Endothelial cell of umbilical vein (primary cell): ENCODE measurements around the gene RCAN1. TPM values are rescaled to one million over a fixed set of nuclear protein-coding genes. Genes with fewer than 3 reads are reported as not detected.

Experiments
- BruUV-seq: library from RNA; stranded (reverse); fragments of 400-500 nt; replicated peaks from 2 replicates; lab custom pipeline; 2021; lab: Mats Ljungman, UMichigan
- CTCF ChIA-PET: fragments of 300-600, 350-600 bp; sonication (Branson Sonifier 250); formaldehyde crosslinking; loops from one replicate; lab custom pipeline; 2021; ENCODE audit warnings: antibody characterized with exemption, inconsistent platforms; lab: Charles Lee
- POLR2A ChIA-PET: fragments of 300-600, 350-600 bp; sonication (Branson Sonifier 250); formaldehyde crosslinking; loops from one replicate; lab custom pipeline; 2021; ENCODE audit warnings: antibody characterized with exemption, inconsistent platforms; lab: Charles Lee
- DNase-seq: peaks from one replicate; pipeline ENCODE4 v3.0.0-alpha.2; 2011; ENCODE audit warnings: low read depth, low spot score
- FAIRE-seq: peaks from 2 replicates; lab custom pipeline; 2011; peaks lifted over from hg19 to GRCh38; lab: Jason Lieb, UNC
- H2AFZ ChIP-seq: 2 replicates; pipeline ENCODE4 v1.6.0; 2012; ENCODE audit warnings: low read depth, low read length, control low read depth, inconsistent platforms
- H3K27ac ChIP-seq: 2 replicates; pipeline ENCODE4 v1.5.1; 2011; ENCODE audit warnings: low read depth, mild to moderate bottlenecking, control low read depth, low read length, moderate library complexity; ENCODE audit not compliant: insufficient read depth
- H3K27me3 ChIP-seq, 2 experiments: 2 replicates each; pipeline versions ENCODE4 v1.6.0 to v1.6.1; 2011; ENCODE audit warnings: low read length in 2 of 2, mixed read lengths in 1 of 2; ENCODE audit not compliant: control insufficient read depth in 2 of 2, insufficient read depth in 2 of 2
- H3K36me3 ChIP-seq, 2 experiments: 2 replicates in 1 of 2; 3 replicates in 1 of 2; pipeline ENCODE4 v1.5.1; 2011; ENCODE audit warnings: low read length in 2 of 2, mild to moderate bottlenecking in 1 of 2, moderate library complexity in 1 of 2; ENCODE audit not compliant: control insufficient read depth in 2 of 2, insufficient read depth in 2 of 2; ENCODE audit errors: extremely low read depth in 1 of 2
- H3K4me1 ChIP-seq: 3 replicates; pipeline ENCODE4 v1.5.1; 2011; ENCODE audit warnings: mild to moderate bottlenecking, low read length; ENCODE audit not compliant: control insufficient read depth, insufficient read depth; ENCODE audit errors: extremely low read depth
- H3K4me2 ChIP-seq: 2 replicates; pipeline ENCODE4 v1.6.1; 2011; ENCODE audit warnings: low read length, control low read depth, mixed read lengths; ENCODE audit not compliant: insufficient read depth
- H3K4me3 ChIP-seq, 3 experiments: fragments of 200-600 bp in 1 of 3; sonication (generic), shearing (Covaris generic) in 1 of 3; replicated peaks in 1 of 3; 2 replicates each; pipeline ENCODE4 v1.5.1; 2011 to 2016; ENCODE audit warnings: control low read depth in 3 of 3, low read length in 3 of 3, mild to moderate bottlenecking in 2 of 3, inconsistent platforms in 1 of 3, low read depth in 1 of 3, moderate library complexity in 1 of 3; ENCODE audit not compliant: insufficient read depth in 1 of 3
- H3K79me2 ChIP-seq: 2 replicates; pipeline ENCODE4 v1.6.0; 2012; ENCODE audit warnings: low read length, inconsistent platforms; ENCODE audit not compliant: control insufficient read depth, insufficient read depth
- H3K9ac ChIP-seq: replicated peaks from 2 replicates; pipeline ENCODE3; 2011; ENCODE audit warnings: low read length, control low read depth; ENCODE audit not compliant: insufficient read depth; ENCODE audit errors: extremely low read depth
- H3K9me1 ChIP-seq: replicated peaks from 3 replicates; pipeline ENCODE4 v1.6.0; 2011; ENCODE audit warnings: mild to moderate bottlenecking, low read length; ENCODE audit not compliant: control insufficient read depth, insufficient read depth; ENCODE audit errors: extremely low read depth
- H3K9me3 ChIP-seq: replicated peaks from 2 replicates; pipeline ENCODE4 v1.5.1; 2012; ENCODE audit warnings: low read length, inconsistent platforms; ENCODE audit not compliant: control insufficient read depth, insufficient read depth
- H4K20me1 ChIP-seq: replicated peaks from 2 replicates; pipeline ENCODE3; 2011; ENCODE audit warnings: mild to moderate bottlenecking, low read length; ENCODE audit not compliant: control insufficient read depth, insufficient read depth; ENCODE audit errors: extremely low read depth
- CTCF ChIP-seq, 2 donors: IDR thresholded peaks; 1 replicate in 1 of 2; 2 replicates in 1 of 2; pipeline ENCODE4 v1.5.1; 2011; ENCODE audit warnings: low read length in 2 of 2, mild to moderate bottlenecking in 2 of 2, moderate library complexity in 2 of 2, control low read depth in 1 of 2, inconsistent platforms in 1 of 2, low read depth in 1 of 2; ENCODE audit not compliant: insufficient read depth in 1 of 2; ENCODE audit errors: extremely low read depth in 1 of 2
- EZH2 ChIP-seq: IDR thresholded peaks from 2 replicates; pipeline ENCODE4 v1.6.1; 2012; ENCODE audit warnings: borderline replicate concordance, low read depth, mild to moderate bottlenecking, moderate library complexity, low read length, inconsistent platforms; ENCODE audit not compliant: severe bottlenecking
- GATA2 ChIP-seq: IDR thresholded peaks from 2 replicates; pipeline ENCODE4 v1.7.0; 2011; ENCODE audit warnings: low read depth, mild to moderate bottlenecking, moderate library complexity, mixed read lengths, low read length; ENCODE audit not compliant: insufficient read length, insufficient read depth
- MYC ChIP-seq: IDR thresholded peaks from one replicate; pipeline ENCODE4 v1.6.1; 2011; ENCODE audit warnings: mild to moderate bottlenecking, low read depth, low read length
- POLR2A ChIP-seq: IDR thresholded peaks from 2 replicates; pipeline ENCODE4 v1.6.1; 2012; ENCODE audit warnings: low read depth, mild to moderate bottlenecking, control low read depth, low read length
- POLR2AphosphoS5 ChIP-seq: IDR thresholded peaks from 2 replicates; pipeline ENCODE4 v1.6.1; 2012; ENCODE audit warnings: low read depth, mild to moderate bottlenecking, control low read depth, low read length, moderate library complexity; ENCODE audit not compliant: insufficient read depth
- dilution Hi-C: fragments of 300-500 bp; cut with MboI; formaldehyde crosslinking; loops from one replicate; pipeline ENCODE4 v1.15.0; 2019; ENCODE audit warnings: low sequenced_read_pairs; ENCODE audit not compliant: extremely low pct_ligation_motif_present
- intact Hi-C: fragments of 100-400 bp; cut with micrococcal nuclease; formaldehyde crosslinking; loops from one replicate; pipeline ENCODE4 v1.10.0; 2022
- polyA plus RNA-seq, 4 experiments: library from polyadenylated mRNA; depleted of rRNA in 3 of 4; stranded (reverse) in 3 of 4; unstranded in 1 of 4; fragments of >200 nt; gene quantifications; 2 replicates each; pipeline versions ENCODE4 v1.2.1 to v1.2.3, GENCODE V29; 2011 to 2012; ENCODE audit warnings: missing spikeins in 1 of 4
- total RNA-seq: library from RNA; stranded (reverse); gene quantifications from 2 replicates; pipeline ENCODE4 v1.2.3, GENCODE V29; 2021

RCAN1 gene
- total and polyA plus RNA-seq, 2 donors (not counting 3 experiments of a cell fraction or from before 2014, with no cell fraction given), result 9.7 to 16.5 TPM

DNA sequence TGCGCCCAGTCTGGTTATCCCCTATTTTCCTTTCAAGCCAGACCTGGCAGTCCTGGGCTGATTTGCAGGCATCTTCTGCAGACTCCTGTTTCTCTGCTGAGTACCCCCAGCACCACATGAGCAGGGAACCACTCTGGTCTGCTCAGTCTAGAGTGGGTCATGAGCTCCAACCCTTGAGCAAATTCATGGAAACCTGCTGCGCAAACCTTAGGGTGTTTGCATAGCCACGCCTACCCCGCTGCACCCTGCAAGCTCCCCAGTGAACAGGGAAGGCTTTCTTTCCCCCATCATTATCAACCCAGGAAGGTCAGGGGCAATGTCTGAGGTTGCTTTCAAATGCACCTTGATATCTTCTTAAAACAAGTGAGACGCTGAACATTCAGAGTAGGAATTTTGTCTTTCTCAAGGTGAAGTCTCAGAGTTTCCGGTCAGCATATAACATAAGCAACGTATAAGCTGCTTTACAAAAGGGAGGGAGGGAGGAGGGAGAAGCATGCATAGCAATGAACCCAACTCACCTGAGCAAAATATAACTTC is 91.8 kb downstream of the RCAN1 start:
- ChIA-PET POLR2A (no interaction called here), CTCF (interaction anchor here (1.8 to 6.0 kb wide), 4 partner anchors 13 to 80 kb away, joined by 5 to 77 read pairs (median 28); no protein-coding TSS in a partner anchor)
- no peak for TF ChIP-seq POLR2A
- Histone ChIP-seq H3K36me3 (peaks cover 5 to 15% of the 10 kb centered on the region in 2 experiments), H3K27ac (no peak overlapping the region), H2AFZ (no peak overlapping the region), H4K20me1 (no peaks in the 10 kb centered on the region), H3K9ac (no peak overlapping the region), H3K79me2 (peaks cover 13% of the 10 kb centered on the region), H3K4me1 (peaks cover 23% of the 10 kb centered on the region), H3K4me2 (no peak overlapping the region), H3K27me3 (no peaks in the 10 kb centered on the region), H3K9me3 (no peaks in the 10 kb centered on the region), H3K9me1 (no peaks in the 10 kb centered on the region), H3K4me3 (no peak overlapping the region)
- FAIRE-seq, result no peak
- intact Hi-C loops, result no loop called here
- no peak for DNase-seq
- BruUV-seq, result no TSS peak
- dilution Hi-C loops, result no loop called here

- Histone ChIP-seq H3K9ac (no peak overlapping the region), H3K9me3 (no peaks in the 10 kb centered on the region), H3K79me2 (peaks cover 13% of the 10 kb centered on the region), H3K4me3 (no peak overlapping the region), H3K36me3 (peaks cover 5 to 22% of the 10 kb centered on the region in 2 experiments), H2AFZ (no peak overlapping the region), H3K4me1 (peaks cover 20% of the 10 kb centered on the region), H3K9me1 (no peaks in the 10 kb centered on the region), H3K27me3 (no peaks in the 10 kb centered on the region), H3K27ac (no peak overlapping the region), H3K4me2 (no peak overlapping the region), H4K20me1 (no peaks in the 10 kb centered on the region)
- intact Hi-C loops (no loop called here), dilution Hi-C loops (no loop called here)
- TF ChIP-seq GATA2 (no peak), MYC (no peak), CTCF (IDR thresholded peaks at IDR 0.05; ENCODE audit: extremely low read depth in 1 of 2, insufficient read depth in 1 of 2, low read depth in 1 of 2, low read length in 2 of 2) (no peak), POLR2AphosphoS5 (no peak), EZH2 (no peak)
- FAIRE-seq (no peak), DNase-seq (no peak)
- BruUV-seq, result no TSS peak
- CTCF ChIA-PET, result interaction anchor here (0.6 to 6.0 kb wide), 5 partner anchors 12 to 162 kb away, joined by 4 to 77 read pairs (median 11); no protein-coding TSS in a partner anchor
- POLR2A ChIA-PET, result no interaction called here
Observed at GRCh38 chr21:34522284-34522683, 92.6 kb downstream of the RCAN1 start.
